Brain microvascular endothelial cell (primary cell): ENCODE measurements around the gene HMX3.

ENCODE experiments used
- DNase-seq: peaks from one replicate; pipeline ENCODE4 v3.0.0-alpha.2; 2020
- H3K27ac ChIP-seq: fragments of 250-450 bp; sonication (Bioruptor Pico); 2 replicates; pipeline ENCODE4 v1.5.1; 2020; ENCODE audit warnings: mild to moderate bottlenecking, moderate library complexity
- H3K27me3 ChIP-seq: fragments of 250-450 bp; sonication (Bioruptor Pico); replicated peaks from 2 replicates; pipeline ENCODE4 v1.5.1; 2020; ENCODE audit warnings: mild to moderate bottlenecking
- H3K36me3 ChIP-seq: fragments of 250-450 bp; sonication (Bioruptor Pico); replicated peaks from 2 replicates; pipeline ENCODE4 v1.5.1; 2020; ENCODE audit warnings: mild to moderate bottlenecking
- H3K4me3 ChIP-seq: 2 replicates; pipeline ENCODE4 v1.5.1; 2011; ENCODE audit warnings: low read depth, mild to moderate bottlenecking, control low read depth, low read length, moderate library complexity
- CTCF ChIP-seq: IDR thresholded peaks from 2 replicates; pipeline ENCODE4 v1.5.1; 2011; ENCODE audit warnings: low read depth, mild to moderate bottlenecking, moderate library complexity, low read length, control low read depth, inconsistent platforms; ENCODE audit errors: missing control alignments
- in situ Hi-C: cut with HindIII; loops from 2 replicates; pipeline ENCODE4 v1.10.0; 2017; ENCODE audit warnings: low sequenced_read_pairs, low pct_ligation_motif_present

The HMX3 gene

GRCh38 chr10:123103944-123104343 is 31.8 kb upstream of the HMX3 start:
- no peak for TF ChIP-seq CTCF
- no peak for DNase-seq
- Histone ChIP-seq H3K4me3 (no peak overlapping the region), H3K27ac (no peak overlapping the region), H3K36me3 (no peaks in the 10 kb centered on the region), H3K27me3 (no peaks in the 10 kb centered on the region)
- in situ Hi-C loops, result no loop called here

DNA sequence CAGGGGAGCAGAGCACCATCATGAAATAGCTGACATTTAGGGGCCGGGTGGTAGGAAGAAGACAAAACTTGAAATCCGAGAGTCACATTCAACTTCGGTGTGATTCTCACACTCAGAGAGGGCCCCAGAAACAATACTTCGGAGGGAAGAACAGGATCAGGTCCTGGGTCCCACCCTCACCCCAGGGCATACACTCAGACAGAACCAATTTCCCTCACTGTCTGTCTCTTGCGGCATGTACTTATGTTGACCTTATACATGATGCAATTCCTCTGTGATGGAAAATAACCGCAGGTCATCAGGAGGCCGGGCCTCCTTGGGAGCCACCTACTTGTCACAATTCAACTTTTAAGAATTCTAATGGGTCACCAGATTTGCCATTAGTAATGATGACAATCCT is 26.3 kb upstream of the HMX3 start:
- H3K27me3 ChIP-seq, result no peaks in the 10 kb centered on the region
- DNase-seq, result no peak
- no peak overlapping the region for H3K4me3 ChIP-seq
- in situ Hi-C loops, result no loop called here
- no peak for TF ChIP-seq CTCF
- no peaks in the 10 kb centered on the region for H3K36me3 ChIP-seq
- H3K27ac ChIP-seq, result no peak overlapping the region

- no peak overlapping the region for H3K27ac ChIP-seq
- no peaks in the 10 kb centered on the region for H3K36me3 ChIP-seq
- TF ChIP-seq CTCF, result no peak
- in situ Hi-C loops, result no loop called here
- H3K4me3 ChIP-seq, result no peak overlapping the region
- H3K27me3 ChIP-seq, result peaks cover 10% of the 10 kb centered on the region
- no peak for DNase-seq
These were observed 17.9 kb upstream of the HMX3 start for GRCh38 chr10:123117644-123118417.

GRCh38 chr10:123119081-123119480 is 16.7 kb upstream of the HMX3 start:
- in situ Hi-C loops, result no loop called here
- TF ChIP-seq CTCF, result no peak
- Histone ChIP-seq H3K27me3 (peaks cover 10% of the 10 kb centered on the region), H3K4me3 (no peak overlapping the region), H3K27ac (no peak overlapping the region), H3K36me3 (no peaks in the 10 kb centered on the region)
- no peak for DNase-seq

GRCh38 chr10:123126246-123126645 is 9.5 kb upstream of the HMX3 start:
- no peak overlapping the region for H3K4me3 ChIP-seq
- TF ChIP-seq CTCF, result no peak
- no peak overlapping the region for H3K27ac ChIP-seq
- no peaks in the 10 kb centered on the region for H3K36me3 ChIP-seq
- in situ Hi-C loops, result no loop called here
- DNase-seq, result no peak
- H3K27me3 ChIP-seq, result peaks cover 7% of the 10 kb centered on the region
